ENCODE results near the gene UBE2D3. TPM values are rescaled to one million over a fixed set of nuclear protein-coding genes. Genes with fewer than 3 reads are reported as not detected.
A peak's percentile ranks its signal among the peaks of the same experiment; 100 is the strongest.

Gene UBE2D3
- total RNA-seq, 1 donor from 2014 or later: 480 TPM

DNA sequence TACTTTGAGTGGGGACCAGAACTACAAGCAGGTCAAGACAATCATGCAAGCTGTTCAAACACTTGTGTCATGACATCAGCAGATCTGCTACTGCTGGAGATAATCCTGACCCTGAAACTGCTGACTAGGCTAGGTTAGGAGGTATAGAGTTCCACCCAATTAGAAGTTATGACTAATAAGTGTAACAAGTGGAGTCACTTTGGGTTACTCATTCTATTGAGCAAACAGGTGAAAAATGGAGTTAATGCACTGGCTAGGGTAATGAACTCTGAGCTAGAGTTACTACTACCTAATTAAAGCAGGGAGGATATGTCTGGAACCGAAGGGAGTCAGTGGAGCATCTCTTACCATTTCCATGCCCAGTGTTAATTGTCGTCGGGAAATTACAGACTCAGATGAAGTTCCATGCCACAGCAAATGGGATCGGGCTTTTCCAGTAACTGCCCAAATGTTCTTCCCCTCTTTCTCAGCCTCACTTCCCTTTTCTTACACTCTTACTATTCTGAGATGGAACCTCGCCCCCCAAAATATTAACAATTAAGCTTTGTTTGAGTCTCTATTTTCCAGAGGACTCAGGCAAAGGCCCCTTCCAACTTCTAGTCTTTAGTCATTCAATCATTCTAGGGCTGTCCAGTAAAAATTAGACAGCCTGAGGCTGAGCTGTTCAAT is 46.7 kb downstream of the UBE2D3 start:
- Mint-ChIP-seq H3K36me3 (ENCODE audit: low read depth) (no peaks in the 10 kb centered on the region), H3K9me3 (no peaks in the 10 kb centered on the region), H3K27me3 (ENCODE audit: insufficient read depth) (peaks cover 6% of the 10 kb centered on the region), H3K4me1 (ENCODE audit: low read depth) (no peaks in the 10 kb centered on the region), H3K27ac (no peak overlapping the region), H3K4me3 (no peak overlapping the region)
- intact Hi-C loops (cut with micrococcal nuclease): no loop called here
- no peak for DNase-seq (ENCODE audit: low spot score)

DNA sequence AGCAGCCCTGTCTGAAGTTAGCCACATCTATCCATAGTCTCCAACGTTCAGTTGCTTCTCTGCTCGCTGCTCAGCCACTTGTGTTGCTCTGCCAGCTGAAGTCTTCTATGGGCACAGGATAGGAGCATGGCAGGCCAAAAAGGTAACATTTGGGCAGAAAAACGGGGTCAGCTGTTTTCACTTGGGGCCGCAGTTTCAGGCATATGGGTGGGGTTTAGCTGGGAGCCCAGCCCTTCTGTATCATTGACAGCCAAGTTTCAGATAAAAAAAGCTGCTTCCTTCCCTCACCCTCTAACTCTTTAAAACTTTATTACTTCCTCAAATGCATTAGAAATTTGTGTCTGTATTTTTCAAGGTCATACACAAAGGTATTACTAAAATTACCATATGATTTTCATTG is 48.1 kb downstream of the UBE2D3 start:
- Mint-ChIP-seq H3K27ac (no peak overlapping the region), H3K27me3 (ENCODE audit: insufficient read depth) (peaks cover 7% of the 10 kb centered on the region), H3K4me3 (no peak overlapping the region), H3K4me1 (ENCODE audit: low read depth) (no peaks in the 10 kb centered on the region), H3K36me3 (ENCODE audit: low read depth) (no peaks in the 10 kb centered on the region), H3K9me3 (no peaks in the 10 kb centered on the region)
- DNase-seq (ENCODE audit: low spot score): no peak
- intact Hi-C loops (cut with micrococcal nuclease): no loop called here

DNA sequence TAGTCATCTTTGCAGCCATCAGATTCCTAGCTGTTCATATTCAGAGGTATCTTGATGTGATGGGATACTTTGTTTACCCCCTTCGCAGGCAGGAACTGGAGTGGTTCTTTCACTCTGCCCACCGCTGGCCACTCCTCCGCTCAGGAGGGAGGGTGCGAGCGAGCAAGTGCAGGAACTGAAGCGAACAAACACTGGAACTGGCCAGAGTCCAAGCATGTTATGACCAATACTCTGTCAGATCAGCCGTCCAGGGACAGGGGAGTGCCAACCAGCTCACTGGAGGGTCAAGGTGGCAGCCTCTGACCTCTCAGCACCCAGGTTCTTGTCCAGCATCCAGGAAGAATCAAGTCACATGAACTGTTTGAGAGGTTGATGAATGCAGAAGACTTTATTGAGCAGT is 48.6 kb downstream of the UBE2D3 start:
- H3K36me3 Mint-ChIP-seq (ENCODE audit: low read depth): no peaks in the 10 kb centered on the region
- H3K4me3 Mint-ChIP-seq: no peak overlapping the region
- H3K27me3 Mint-ChIP-seq (ENCODE audit: insufficient read depth): peaks cover 7% of the 10 kb centered on the region
- H3K27ac Mint-ChIP-seq: no peak overlapping the region
- no peaks in the 10 kb centered on the region for H3K4me1 Mint-ChIP-seq (ENCODE audit: low read depth)
- no peaks in the 10 kb centered on the region for H3K9me3 Mint-ChIP-seq
- intact Hi-C loops (cut with micrococcal nuclease): no loop called here
- no peak for DNase-seq (ENCODE audit: low spot score)

- Mint-ChIP-seq H3K9me3 (no peaks in the 10 kb centered on the region), H3K4me1 (ENCODE audit: low read depth) (no peaks in the 10 kb centered on the region), H3K27me3 (ENCODE audit: insufficient read depth) (peaks cover 7% of the 10 kb centered on the region), H3K4me3 (no peak overlapping the region), H3K36me3 (ENCODE audit: low read depth) (no peaks in the 10 kb centered on the region), H3K27ac (no peak overlapping the region)
- intact Hi-C loops (cut with micrococcal nuclease): no loop called here
- DNase-seq (ENCODE audit: low spot score): no peak
These were observed 51.5 kb downstream of the UBE2D3 start for GRCh38 chr4:102775805-102776204.

DNA sequence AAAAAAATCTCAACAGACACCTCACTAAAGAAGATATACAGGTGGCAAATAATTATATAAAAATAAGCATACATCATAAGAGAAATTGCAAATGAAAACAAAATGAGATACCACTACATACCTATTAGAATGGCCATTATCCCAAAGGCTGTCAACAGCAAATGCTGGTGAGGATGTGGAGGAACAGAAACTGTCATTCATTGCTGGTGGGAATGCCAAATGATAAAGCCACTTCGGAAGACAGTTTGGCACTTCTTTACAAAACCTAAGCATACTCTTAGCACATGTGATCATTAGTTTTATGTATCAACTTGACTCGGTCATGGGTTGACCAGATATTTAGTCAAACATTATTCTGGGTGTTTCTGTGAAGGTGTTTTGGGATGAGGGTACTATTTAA is 53.1 kb downstream of the UBE2D3 start:
- intact Hi-C loops (cut with micrococcal nuclease): no loop called here
- no peak overlapping the region for H3K4me3 Mint-ChIP-seq
- no peaks in the 10 kb centered on the region for H3K4me1 Mint-ChIP-seq (ENCODE audit: low read depth)
- H3K36me3 Mint-ChIP-seq (ENCODE audit: low read depth): no peaks in the 10 kb centered on the region
- H3K27me3 Mint-ChIP-seq (ENCODE audit: insufficient read depth): peaks cover 8% of the 10 kb centered on the region
- no peak for DNase-seq (ENCODE audit: low spot score)
- H3K27ac Mint-ChIP-seq: no peak overlapping the region
- no peaks in the 10 kb centered on the region for H3K9me3 Mint-ChIP-seq

GRCh38 chr4:102772738-102773340 is 54.5 kb downstream of the UBE2D3 start:
- no peaks in the 10 kb centered on the region for H3K36me3 Mint-ChIP-seq (ENCODE audit: low read depth)
- H3K9me3 Mint-ChIP-seq: no peaks in the 10 kb centered on the region
- no peak overlapping the region for H3K27ac Mint-ChIP-seq
- peaks cover 5% of the 10 kb centered on the region for H3K27me3 Mint-ChIP-seq (ENCODE audit: insufficient read depth)
- H3K4me3 Mint-ChIP-seq: no peak overlapping the region
- H3K4me1 Mint-ChIP-seq (ENCODE audit: low read depth): no peaks in the 10 kb centered on the region
- no peak for DNase-seq (ENCODE audit: low spot score)
- intact Hi-C loops (cut with micrococcal nuclease): no loop called here

- Mint-ChIP-seq H3K27me3 (ENCODE audit: insufficient read depth) (peaks cover 13% of the 10 kb centered on the region), H3K27ac (no peak overlapping the region), H3K9me3 (no peaks in the 10 kb centered on the region), H3K36me3 (ENCODE audit: low read depth) (peaks cover 1% of the 10 kb centered on the region), H3K4me3 (no peak overlapping the region), H3K4me1 (ENCODE audit: low read depth) (peaks cover 14% of the 10 kb centered on the region)
- intact Hi-C loops (cut with micrococcal nuclease): loop anchor here (5.0 kb wide), 1 partner anchor 37 kb away; no protein-coding TSS in a partner anchor
- no peak for DNase-seq (ENCODE audit: low spot score)
These were observed 62.5 kb downstream of the UBE2D3 start for GRCh38 chr4:102764901-102765300.

GRCh38 chr4:102761906-102762305 is 65.4 kb downstream of the UBE2D3 start:
- Mint-ChIP-seq H3K4me3 (peak overlapping the region; percentile 96), H3K27me3 (ENCODE audit: insufficient read depth) (peaks cover 13% of the 10 kb centered on the region), H3K9me3 (no peaks in the 10 kb centered on the region), H3K36me3 (ENCODE audit: low read depth) (peaks cover 7% of the 10 kb centered on the region), H3K4me1 (ENCODE audit: low read depth) (peaks cover 31% of the 10 kb centered on the region), H3K27ac (no peak overlapping the region)
- no peak for DNase-seq (ENCODE audit: low spot score)
- intact Hi-C loops (cut with micrococcal nuclease): loop anchor here (1.0 to 5.0 kb wide), 8 partner anchors 15 to 417 kb away; partner anchors contain the start of genes BDH2, CISD2, SLC39A8 and SLC9B2

- Mint-ChIP-seq H3K27me3 (ENCODE audit: insufficient read depth) (peaks cover 13% of the 10 kb centered on the region), H3K9me3 (no peaks in the 10 kb centered on the region), H3K4me1 (ENCODE audit: low read depth) (peaks cover 31% of the 10 kb centered on the region), H3K36me3 (ENCODE audit: low read depth) (peaks cover 7% of the 10 kb centered on the region), H3K4me3 (peak overlapping the region; percentile 96), H3K27ac (peak overlapping the region; percentile 49)
- intact Hi-C loops (cut with micrococcal nuclease): loop anchor here (1.0 to 5.0 kb wide), 8 partner anchors 16 to 416 kb away; partner anchors contain the start of genes BDH2, CISD2, SLC39A8 and SLC9B2
- DNase-seq (ENCODE audit: low spot score): no peak
These were observed 66.1 kb downstream of the UBE2D3 start for GRCh38 chr4:102761296-102761701.

DNA sequence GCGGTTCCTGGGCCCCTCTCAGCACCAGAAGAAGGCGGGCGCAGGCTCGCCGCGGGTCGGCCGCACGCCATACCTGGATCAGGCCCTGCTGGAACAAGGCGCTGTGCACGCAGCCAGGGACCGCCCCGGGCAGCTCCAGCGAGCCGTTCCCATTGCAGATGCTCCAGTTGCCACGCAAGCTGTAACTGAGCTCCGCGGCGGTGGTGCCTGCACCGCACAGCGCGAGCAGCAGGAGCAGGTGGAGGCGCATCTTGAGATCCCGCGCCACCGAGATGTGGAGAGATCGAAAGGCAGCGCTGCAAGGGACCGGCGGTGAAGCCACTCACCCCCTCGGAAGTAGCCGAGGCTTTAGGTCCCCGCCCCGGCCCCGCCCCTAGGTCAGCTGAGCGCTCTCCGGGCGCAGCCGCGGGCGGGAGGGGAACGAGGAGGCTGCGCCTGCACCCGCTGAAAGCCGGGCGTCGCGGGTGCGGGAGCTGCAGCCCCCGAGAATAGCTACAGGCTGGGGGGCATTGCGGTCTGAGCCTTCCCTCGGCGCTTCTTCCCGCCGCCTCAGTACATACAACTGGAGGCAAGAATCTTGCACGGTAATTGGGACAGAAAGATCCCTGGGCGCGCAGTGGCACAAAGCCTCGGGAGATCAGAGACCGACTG is 66.6 kb downstream of the UBE2D3 start, which contains the start of gene MANBA:
MANBA (minus strand) TSS at position 324 of the 651 bp plus-strand sequence; CDS start at position 250, 74 bp downstream.
- H3K9me3 Mint-ChIP-seq: no peaks in the 10 kb centered on the region
- H3K27ac Mint-ChIP-seq: peak within 1 kb of the TSS; percentile 90
- intact Hi-C loops (cut with micrococcal nuclease): loop anchor here (1.0 to 5.0 kb wide), 12 partner anchors 17 to 416 kb away; partner anchors contain the start of genes BDH2, CISD2, SLC39A8 and SLC9B1
- H3K27me3 Mint-ChIP-seq (ENCODE audit: insufficient read depth): peaks cover 13% of the 10 kb centered on the region
- peak; percentile 77 for DNase-seq (ENCODE audit: low spot score)
- H3K4me3 Mint-ChIP-seq: peak within 1 kb of the TSS; percentile 96
- H3K36me3 Mint-ChIP-seq (ENCODE audit: low read depth): peaks cover 7% of the 10 kb centered on the region
- peaks cover 31% of the 10 kb centered on the region for H3K4me1 Mint-ChIP-seq (ENCODE audit: low read depth)

GRCh38 chr4:102759831-102760644 is 67.3 kb downstream of the UBE2D3 start:
- Mint-ChIP-seq H3K27ac (peak overlapping the region; percentile 90), H3K4me1 (ENCODE audit: low read depth) (peaks cover 31% of the 10 kb centered on the region), H3K27me3 (ENCODE audit: insufficient read depth) (peaks cover 7% of the 10 kb centered on the region), H3K9me3 (no peaks in the 10 kb centered on the region), H3K36me3 (ENCODE audit: low read depth) (peaks cover 7% of the 10 kb centered on the region), H3K4me3 (peak overlapping the region; percentile 96)
- intact Hi-C loops (cut with micrococcal nuclease): loop anchor here (1.0 to 5.0 kb wide), 8 partner anchors 29 to 415 kb away; partner anchors contain the start of genes SLC39A8 and SLC9B1
- peak; percentile 4 for DNase-seq (ENCODE audit: low spot score)

Measured in activated T-helper 1 cell treated with anti-CD3 and anti-CD28 coated beads, Interleukin-12 subunit alpha, Interleukin-12 subunit beta, Interleukin-2, Interleukin-4 antibody, amounts not matched to agents 30 ng/mL and 10 ng/mL and 1 ng/mL, durations not matched to agents 14 hours and 24 hours and 36 hours (primary cell).